ENCODE data around the gene RNF207.

Gene RNF207

GRCh38 chr1:6266641-6267040 lies 60.7 kb downstream of the RNF207 start:
- DNase-seq (ENCODE audit: low read depth in 3 of 3, low spot score in 1 of 3) = no peak

GRCh38 chr1:6267686-6268322 lies 61.9 kb downstream of the RNF207 start:
- DNase-seq (ENCODE audit: low read depth in 3 of 3, low spot score in 1 of 3) = no peak

- DNase-seq (ENCODE audit: low read depth in 3 of 3, low spot score in 1 of 3) = no peak
These were observed 62.5 kb downstream of the RNF207 start for GRCh38 chr1:6268415-6268814.

GRCh38 chr1:6269296-6269695 lies 63.4 kb downstream of the RNF207 start:
- no peak for DNase-seq (ENCODE audit: low read depth in 3 of 3, low spot score in 1 of 3)

GRCh38 chr1:6269720-6270400 lies 63.9 kb downstream of the RNF207 start:
- no peak for DNase-seq (ENCODE audit: low read depth in 3 of 3, low spot score in 1 of 3)

GRCh38 chr1:6270401-6270800 lies 64.5 kb downstream of the RNF207 start:
- no peak for DNase-seq (ENCODE audit: low read depth in 3 of 3, low spot score in 1 of 3)
